GM18951 (cell line): ENCODE results near the gene ARL13B.
"Not testable (repeated sequence)": the region's sequence is repeated elsewhere in the genome, so short reads cannot be mapped to it uniquely, and the experiment has no call there.

Experiments
- POLR2A ChIP-seq: IDR thresholded peaks from 4 replicates; pipeline ENCODE4 v1.6.1; 2011; ENCODE audit warnings: mild to moderate bottlenecking; ENCODE audit not compliant: insufficient read length, insufficient read depth; ENCODE audit errors: extremely low read depth
- in situ Hi-C: fragments of 300-500 bp; cut with MboI; formaldehyde crosslinking; loops from one replicate; pipeline ENCODE4 v1.12.0; 2022; ENCODE audit warnings: low sequenced_read_pairs, mixed read lengths, inconsistent platforms; ENCODE audit not compliant: unreplicated experiment

ARL13B gene

GRCh38 chr3:93979850-93980676 lies at the start of gene ARL13B:
Gene ARL13B, plus strand, starts transcription at chr3:93980155. Its CDS starts 269 bp downstream, at chr3:93980424.
- TF ChIP-seq POLR2A: peak; percentile 79
- in situ Hi-C loops: no loop called here

- in situ Hi-C loops: no loop called here
- no peak for TF ChIP-seq POLR2A
Observed at GRCh38 chr3:93931597-93932229, 48.2 kb upstream of the ARL13B start.

GRCh38 chr3:93934366-93935046 lies 45.4 kb upstream of the ARL13B start:
- no peak for TF ChIP-seq POLR2A
- in situ Hi-C loops: no loop called here

GRCh38 chr3:93936549-93936948 lies 43.4 kb upstream of the ARL13B start:
- TF ChIP-seq POLR2A: no peak
- in situ Hi-C loops: no loop called here

- in situ Hi-C loops: not testable (repeated sequence)
Observed at GRCh38 chr3:93937485-93937884, 42.5 kb upstream of the ARL13B start.

- in situ Hi-C loops: not testable (repeated sequence)
Observed at GRCh38 chr3:93949958-93950357, 30.0 kb upstream of the ARL13B start.

- in situ Hi-C loops: no loop called here
- no peak for TF ChIP-seq POLR2A
Observed at GRCh38 chr3:93961026-93961425, 18.9 kb upstream of the ARL13B start.

- in situ Hi-C loops: no loop called here
- no peak for TF ChIP-seq POLR2A
Observed at GRCh38 chr3:93961489-93961888, 18.5 kb upstream of the ARL13B start.

- in situ Hi-C loops: no loop called here
- no peak for TF ChIP-seq POLR2A
Observed at GRCh38 chr3:93962798-93963197, 17.2 kb upstream of the ARL13B start.

GRCh38 chr3:93965106-93965505 lies 14.8 kb upstream of the ARL13B start:
- in situ Hi-C loops: not testable (repeated sequence)

GRCh38 chr3:93969443-93969842 lies 10.5 kb upstream of the ARL13B start:
- in situ Hi-C loops: no loop called here
- TF ChIP-seq POLR2A: no peak

GRCh38 chr3:93969997-93970396 lies 10.0 kb upstream of the ARL13B start:
- no peak for TF ChIP-seq POLR2A
- in situ Hi-C loops: no loop called here

- TF ChIP-seq POLR2A: no peak
- in situ Hi-C loops: no loop called here
Observed at GRCh38 chr3:93973131-93974126, 6.5 kb upstream of the ARL13B start, which contains the start of gene PROS1. Gene PROS1, minus strand, starts transcription at chr3:93973896. Its CDS starts 147 bp downstream, at chr3:93973749.
